Right kidney (tissue), 1 donor: ENCODE results near the gene KCNH1.
A peak's percentile ranks its signal among the peaks of the same experiment; 100 is the strongest.
"Not testable (repeated sequence)": the region's sequence is repeated elsewhere in the genome, so short reads cannot be mapped to it uniquely, and the experiment has no call there.

ENCODE experiments used
- DNase-seq: peaks from one replicate; pipeline ENCODE4 v3.0.0-alpha.2; 2016

Gene KCNH1

GRCh38 chr1:210684466-210685294, 449.3 kb downstream of the KCNH1 start:
- no peak for DNase-seq

DNA sequence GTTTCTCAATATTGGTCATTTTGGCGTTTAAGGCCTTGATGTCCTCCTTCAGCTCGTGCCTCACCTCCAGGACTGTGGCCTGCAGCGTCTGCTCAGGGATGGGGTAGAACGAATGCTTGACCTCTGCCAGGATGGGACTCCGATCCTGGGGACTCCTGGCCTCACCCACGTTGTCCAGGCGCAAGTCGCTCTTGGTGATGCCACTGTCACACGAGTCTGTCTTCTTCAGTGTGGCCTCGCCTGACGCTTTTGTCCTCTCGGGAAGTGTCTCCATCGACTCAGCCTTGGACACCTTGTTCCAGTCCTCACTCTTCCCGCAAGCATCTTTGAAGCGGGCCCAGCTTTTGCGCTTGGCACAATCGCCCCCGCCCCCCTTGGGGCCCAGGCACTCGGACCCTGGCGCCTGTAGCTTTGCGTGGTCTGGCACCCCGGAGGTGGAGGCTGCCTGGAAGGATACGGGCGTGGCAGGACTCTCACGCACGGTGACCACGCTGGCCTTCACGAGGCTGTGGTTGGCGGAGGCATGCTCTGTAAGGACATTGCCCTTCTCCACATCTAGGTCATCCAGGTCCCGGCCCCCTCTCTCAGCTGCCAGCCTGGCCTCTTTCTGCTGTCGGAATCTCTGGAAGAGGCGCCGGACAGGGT, 450.4 kb downstream of the KCNH1 start:
- no peak for DNase-seq

DNA sequence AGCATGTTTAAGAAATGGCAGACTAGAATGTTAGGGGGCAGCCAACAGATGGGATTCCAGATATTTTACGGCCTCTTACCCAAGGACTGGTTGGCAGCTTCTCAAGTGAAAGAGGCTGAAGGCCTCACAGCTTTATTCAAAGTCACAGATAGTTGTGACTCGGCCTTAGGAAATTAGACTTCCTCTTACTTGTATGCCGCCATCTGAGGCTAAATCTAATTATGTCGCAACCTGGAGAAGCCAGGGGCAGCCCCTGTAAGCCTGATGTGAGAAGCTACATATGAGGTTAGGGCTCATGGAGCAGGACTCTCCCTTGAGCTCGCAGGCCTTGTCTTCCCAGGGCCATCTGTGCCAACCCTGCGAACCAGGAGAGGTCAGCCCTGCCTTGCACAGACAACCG, 452.8 kb downstream of the KCNH1 start:
- DNase-seq = no peak

- DNase-seq = no peak
These were observed 455.6 kb downstream of the KCNH1 start for GRCh38 chr1:210678306-210678705.

DNA sequence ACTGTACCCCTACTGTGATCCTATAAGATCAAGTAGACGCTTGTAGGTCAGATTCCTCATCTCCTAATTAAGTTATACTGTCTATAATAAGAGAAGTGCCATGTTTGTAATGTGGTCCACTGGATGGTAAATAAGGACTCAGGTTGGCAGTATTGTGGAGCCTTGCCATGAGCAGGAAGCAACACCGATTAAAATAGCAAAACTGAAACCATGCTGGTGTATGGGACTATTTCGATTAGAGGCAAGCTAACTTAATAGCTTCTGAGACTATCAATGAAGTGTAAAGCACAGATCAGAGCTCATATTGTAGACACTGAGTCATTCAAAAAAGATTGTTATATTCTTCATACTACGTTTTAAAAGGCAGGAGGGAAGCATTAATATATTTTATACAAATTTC, 456.4 kb downstream of the KCNH1 start:
- DNase-seq = no peak

DNA sequence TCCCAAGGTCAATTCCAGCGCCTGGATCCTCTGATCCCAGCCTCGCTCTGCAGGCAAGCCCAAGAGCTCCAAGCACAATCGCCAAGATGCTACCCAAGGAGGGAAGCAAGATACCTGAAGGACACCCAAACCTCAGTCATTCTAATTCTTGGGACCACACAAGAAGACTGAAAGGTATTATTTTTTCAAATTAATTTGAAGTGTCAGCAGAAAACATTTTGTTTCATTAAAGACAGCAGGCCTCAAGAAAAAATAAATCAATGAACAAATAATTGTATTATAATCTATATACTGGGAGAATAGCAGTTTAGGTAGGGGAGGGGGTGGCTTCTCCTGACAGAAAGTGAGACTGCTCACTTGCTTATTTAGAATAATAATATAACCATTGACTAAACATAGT, 457.4 kb downstream of the KCNH1 start:
- DNase-seq = no peak

GRCh38 chr1:210674151-210674550, 459.8 kb downstream of the KCNH1 start:
- DNase-seq = no peak

GRCh38 chr1:210669951-210670350, 464.0 kb downstream of the KCNH1 start:
- DNase-seq = no peak

DNA sequence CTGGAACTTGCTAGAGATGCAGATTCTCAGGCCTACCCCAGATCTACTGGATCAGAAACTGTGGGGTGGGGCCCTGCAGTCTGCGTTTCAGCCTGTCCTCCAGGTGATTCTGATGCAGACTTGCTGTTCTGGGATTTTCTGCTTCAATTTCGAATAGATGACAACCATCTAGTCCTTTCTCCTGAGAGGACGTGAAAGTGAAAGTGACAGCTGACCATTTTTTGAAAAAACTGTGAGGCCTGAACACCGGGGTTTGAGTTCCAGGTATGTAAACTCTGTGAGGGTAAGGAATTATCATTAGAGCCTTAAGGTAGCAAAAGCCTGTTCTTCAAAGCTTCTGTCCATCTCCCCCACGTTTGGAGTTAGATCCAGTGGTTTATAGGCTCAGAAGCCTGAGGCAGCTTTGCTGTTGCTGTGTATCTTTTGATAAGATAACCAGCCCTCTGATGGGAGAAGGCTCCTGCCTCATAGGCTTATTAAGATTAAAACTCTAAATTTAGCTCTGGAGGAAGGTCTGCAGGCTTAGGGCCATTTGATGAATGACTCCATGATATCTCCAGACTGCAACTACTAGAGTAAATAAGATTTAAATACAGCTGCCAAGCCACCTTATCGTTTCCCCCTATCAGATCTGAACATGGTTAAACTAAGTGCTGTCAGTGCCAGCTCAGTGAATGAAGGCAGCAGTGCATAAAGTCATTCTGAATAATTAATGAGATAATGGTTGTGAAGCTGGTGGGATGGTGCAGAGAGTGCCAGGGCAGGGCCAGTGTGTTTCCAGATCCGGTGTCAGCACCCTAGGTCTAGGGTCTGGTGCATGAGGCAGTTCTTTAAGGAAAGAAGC, 470.0 kb downstream of the KCNH1 start:
- DNase-seq = no peak

GRCh38 chr1:210662291-210663050, 471.5 kb downstream of the KCNH1 start:
- DNase-seq = peak; percentile 16

GRCh38 chr1:210661520-210661919, 472.4 kb downstream of the KCNH1 start:
- not testable (repeated sequence) for DNase-seq

GRCh38 chr1:210657806-210658205, 476.1 kb downstream of the KCNH1 start:
- DNase-seq = no peak

DNA sequence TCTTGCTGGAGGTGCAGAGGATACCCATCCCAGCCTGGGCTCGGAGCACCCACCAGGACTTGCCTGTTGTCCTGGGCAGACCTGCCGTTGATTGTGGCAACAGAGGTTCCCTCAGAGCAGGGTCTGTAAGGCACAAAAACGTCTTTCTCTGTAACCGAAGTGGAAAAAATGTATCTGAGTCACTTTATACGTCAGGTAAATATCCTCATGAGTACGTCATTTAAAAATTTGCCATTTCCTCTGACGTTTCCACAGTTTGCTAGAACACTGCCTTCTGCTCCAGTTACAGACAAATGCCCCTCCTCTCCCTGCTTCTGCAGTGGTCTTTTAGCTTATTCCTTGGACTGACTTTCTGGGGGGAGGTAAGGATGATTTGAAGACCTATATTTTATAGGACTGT, 478.4 kb downstream of the KCNH1 start:
- DNase-seq = no peak

DNA sequence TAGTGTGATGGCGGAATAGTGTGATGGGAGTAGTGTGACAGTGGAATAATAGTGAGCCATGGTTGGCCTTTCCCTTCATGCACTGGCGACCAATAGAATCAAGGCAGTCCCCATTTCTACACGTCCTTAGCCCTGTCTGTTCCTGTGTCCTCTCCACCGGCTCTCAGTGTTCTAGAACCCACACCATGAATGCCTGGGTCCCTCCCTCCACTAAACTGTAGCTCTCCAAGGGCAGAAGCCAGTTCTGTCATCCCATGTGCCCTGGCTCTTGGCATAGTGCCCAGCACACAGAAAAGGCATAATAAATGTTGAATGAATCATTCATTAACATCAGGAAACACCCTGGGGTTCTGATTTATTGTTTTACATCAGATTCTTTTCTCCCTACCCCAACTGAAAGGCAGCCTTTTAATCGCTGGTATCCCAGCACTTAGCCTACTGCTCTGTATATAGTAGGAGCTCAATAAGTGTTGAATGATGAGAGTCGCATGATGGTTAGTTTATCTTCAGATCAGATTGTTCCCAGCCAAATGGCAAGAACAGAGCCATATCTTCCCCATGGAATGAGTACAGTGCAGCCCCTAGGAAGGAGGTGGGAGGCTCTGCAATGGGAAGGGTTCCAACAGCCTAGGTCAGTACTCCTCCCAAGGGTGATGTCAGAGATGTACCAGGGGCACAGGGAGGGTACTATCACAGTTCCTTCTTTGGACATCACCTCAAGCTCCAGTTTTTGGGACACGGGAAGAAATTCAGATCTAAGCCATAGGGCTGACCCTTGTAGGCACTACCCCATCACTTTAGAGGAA, 479.6 kb downstream of the KCNH1 start:
- no peak for DNase-seq

- DNase-seq = no peak
These were observed 480.2 kb downstream of the KCNH1 start for GRCh38 chr1:210653771-210654170.

GRCh38 chr1:210652329-210652954, 481.5 kb downstream of the KCNH1 start:
- no peak for DNase-seq

DNA sequence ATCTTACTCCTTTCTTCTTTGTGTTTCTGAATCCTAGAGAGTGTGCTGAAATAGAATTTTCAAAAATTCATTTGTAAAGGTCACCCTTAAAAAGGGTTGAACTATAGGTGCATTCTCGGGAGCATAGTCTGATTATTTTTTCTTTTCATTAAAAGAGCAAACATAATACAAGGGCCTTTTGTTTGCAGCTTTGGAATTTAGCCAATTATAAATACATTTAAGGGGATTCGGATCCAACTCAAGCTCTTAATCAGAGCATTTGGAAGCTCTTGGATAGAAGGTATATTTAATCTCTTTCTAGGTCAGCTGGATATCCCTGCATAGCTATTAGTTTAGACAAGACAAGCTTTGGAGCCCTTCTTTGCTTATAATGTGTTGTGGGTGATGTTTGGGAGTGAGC, 483.5 kb downstream of the KCNH1 start:
- DNase-seq = no peak

GRCh38 chr1:210648588-210649269, 485.2 kb downstream of the KCNH1 start:
- no peak for DNase-seq

DNA sequence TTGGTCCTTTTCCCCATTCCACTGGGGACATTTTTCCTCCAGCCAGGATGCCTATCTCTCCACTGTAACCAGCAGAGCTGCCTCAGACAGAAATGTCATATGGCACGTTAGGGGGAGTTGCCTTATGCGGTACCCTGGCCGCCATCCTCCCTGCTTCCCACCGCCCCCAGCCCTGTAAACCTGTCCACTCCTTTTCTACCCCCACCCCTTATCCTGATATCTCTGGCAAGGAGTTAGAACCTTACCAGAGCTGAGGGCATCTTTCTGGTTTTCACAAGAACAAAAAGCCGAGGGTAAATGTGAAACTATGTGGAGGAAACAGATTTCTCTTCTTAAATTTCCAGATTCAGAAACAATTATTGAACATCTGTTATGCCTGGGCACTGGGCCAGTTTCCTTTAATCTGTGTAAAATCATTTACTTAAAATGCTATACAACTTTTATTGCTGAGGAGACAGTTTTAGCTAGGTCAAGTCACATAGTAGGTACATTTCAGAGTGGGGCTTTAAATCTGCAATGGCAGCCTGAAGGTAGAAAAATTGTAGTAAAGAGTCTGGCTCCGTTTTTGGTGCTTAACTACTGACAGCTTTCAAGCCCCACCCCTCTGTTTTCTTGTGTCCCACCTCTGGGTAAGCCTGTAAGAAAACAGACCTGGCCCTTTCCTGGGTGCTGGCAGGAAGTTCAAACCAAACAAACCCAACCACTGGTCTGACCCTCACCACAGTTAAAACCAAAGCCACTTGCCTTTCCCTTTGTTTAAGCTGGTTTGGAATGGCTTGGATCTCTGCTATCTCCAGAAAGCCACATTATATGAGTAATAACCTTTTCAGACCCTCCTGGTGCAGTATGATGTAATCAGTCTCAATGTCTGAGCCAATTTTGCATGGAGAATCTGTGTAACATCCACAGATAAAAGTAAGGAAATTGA, 486.3 kb downstream of the KCNH1 start:
- no peak for DNase-seq
